Adrenal gland (tissue), 12 donors: ENCODE measurements around the gene TAF1A. TPM values are rescaled to one million over a fixed set of nuclear protein-coding genes. Genes with fewer than 3 reads are reported as not detected.
A peak's percentile ranks its signal among the peaks of the same experiment; 100 is the strongest.

ENCODE experiments used
- DNase-seq, 7 donors: peaks; one replicate each; pipeline ENCODE4 v3.0.0-alpha.2; 2019 to 2020
- H3K27ac ChIP-seq, 5 donors: fragments of 200-600 bp; sonication (generic) in 4 of 5; 1 replicate in 3 of 5; 2 replicates in 2 of 5; pipeline versions ENCODE4 v1.5.1 to v1.8.0; 2016 to 2020; ENCODE audit warnings: mild to moderate bottlenecking in 1 of 5
- H3K27me3 ChIP-seq: fragments of 200-600 bp; 2 replicates; pipeline ENCODE4 v1.8.0; 2021
- H3K36me3 ChIP-seq, 2 donors: fragments of 200-600 bp; replicated peaks in 1 of 2; 1 replicate in 1 of 2; 2 replicates in 1 of 2; pipeline versions ENCODE4 v1.5.1 to v1.8.0; 2018 to 2022
- H3K4me1 ChIP-seq, 2 donors: fragments of 200-600 bp; replicated peaks in 1 of 2; 1 replicate in 1 of 2; 2 replicates in 1 of 2; pipeline versions ENCODE4 v1.5.1 to v1.8.0; 2018 to 2021
- H3K4me3 ChIP-seq, 4 donors: fragments of 200-600 bp; sonication (generic) in 3 of 4; one replicate each; pipeline ENCODE4 v1.5.1; 2016 to 2018
- H3K9me3 ChIP-seq, 3 donors: fragments of 200-600 bp; sonication (generic) in 1 of 3; replicated peaks in 1 of 3; 1 replicate in 2 of 3; 2 replicates in 1 of 3; pipeline versions ENCODE4 v1.5.1 to v1.8.0; 2016 to 2021
- POLR2A ChIP-seq, 2 donors: fragments of 450-650 bp; IDR thresholded peaks; one replicate each; pipeline ENCODE4 v1.6.1; 2017; ENCODE audit warnings: antibody characterized with exemption in 2 of 2, mild to moderate bottlenecking in 2 of 2, moderate library complexity in 1 of 2
- WGBS, 4 donors: extraction: QIAGEN DNeasy Blood & Tissue Kit in 2 of 4; methylation state at CpG; one replicate each; pipeline versions ENCODE4 v1.1.5 to v1.1.7; 2013 to 2017; 5-methylcytosine and 5-hydroxymethylcytosine counted together
- intact Hi-C, 2 donors: fragments of 100-400 bp; cut with DNase I; formaldehyde crosslinking; loops; one replicate each; pipeline versions ENCODE4 v1.14.1 to v1.15.0; 2022 to 2023
- polyA plus RNA-seq, 3 donors: library from polyadenylated mRNA; stranded (reverse); fragments of 200-250 nt in 2 of 3; fragments of 350-450 nt in 1 of 3; fragmentation: Illumina TruSeq in 1 of 3; extraction: RNeasy Lipid Tissue Mini Kit (QIAGEN cat#74804) in 1 of 3; gene quantifications; one replicate each; pipeline ENCODE4 v1.2.3, GENCODE V29; 2013 to 2014
- total RNA-seq, 9 donors: library from RNA; depleted of rRNA in 4 of 9; stranded (reverse); fragments of >200 nt in 4 of 9; fragments of 120-200 nt in 1 of 9; fragmentation: NEBNext Ultra II Directional in 1 of 9; extraction: Animal tissue kit (Norgen Biotek cat#: 25700) in 1 of 9; gene quantifications; one replicate each; pipeline versions ENCODE4 v1.1.0 to v1.2.4, GENCODE V29; 2013 to 2023
- TF ChIP-seq, protein P1 (sequence below), 6 experiments: fragments of 450-650 bp in 4 of 6; fragments of 200-600 bp in 2 of 6; sonication (generic) in 1 of 6; IDR thresholded peaks; 1 replicate in 5 of 6; 2 replicates in 1 of 6; pipeline versions ENCODE4 v1.5.1 to v1.8.0; 2016 to 2021; ENCODE audit warnings: antibody characterized with exemption in 6 of 6, mild to moderate bottlenecking in 2 of 6, moderate library complexity in 1 of 6
- donor health status: healthy with polysubstance abuse.
- donor health status: Bipolar disorder and iron deficiency.
- donor health status: DM: yes; HTN: yes; CAD: no.
- donor health status: DM: no; HTN: no; CAD: no.
- donor health status: DM: no; HTN: no; CAD: no.
- donor health status: DM: yes; HTN: yes; CAD: no.

TAF1A gene
- total and polyA plus RNA-seq, 12 donors, result 1.4 to 9.6 (median 5.7) TPM

DNA sequence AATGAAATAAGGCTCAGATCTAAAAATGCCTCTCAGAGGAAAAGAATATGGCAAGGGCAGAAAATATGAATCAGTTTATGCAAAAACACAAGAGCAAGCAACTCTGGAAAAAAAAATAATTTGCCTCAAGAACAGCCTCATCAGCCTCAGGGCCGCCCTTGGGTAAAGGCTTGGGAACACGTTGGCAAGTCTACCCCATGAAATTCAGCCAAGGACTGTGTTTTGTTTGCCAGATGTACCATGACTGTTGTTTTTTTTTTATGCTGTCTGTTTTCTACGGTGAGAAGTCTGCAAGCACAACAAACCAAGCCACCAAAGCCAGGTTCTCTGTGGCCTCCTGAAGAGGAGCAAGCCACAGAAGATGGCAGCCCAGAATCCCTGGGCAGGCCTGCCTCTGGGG lies 59.8 kb downstream of the TAF1A start:
- TF ChIP-seq, protein P1, sequence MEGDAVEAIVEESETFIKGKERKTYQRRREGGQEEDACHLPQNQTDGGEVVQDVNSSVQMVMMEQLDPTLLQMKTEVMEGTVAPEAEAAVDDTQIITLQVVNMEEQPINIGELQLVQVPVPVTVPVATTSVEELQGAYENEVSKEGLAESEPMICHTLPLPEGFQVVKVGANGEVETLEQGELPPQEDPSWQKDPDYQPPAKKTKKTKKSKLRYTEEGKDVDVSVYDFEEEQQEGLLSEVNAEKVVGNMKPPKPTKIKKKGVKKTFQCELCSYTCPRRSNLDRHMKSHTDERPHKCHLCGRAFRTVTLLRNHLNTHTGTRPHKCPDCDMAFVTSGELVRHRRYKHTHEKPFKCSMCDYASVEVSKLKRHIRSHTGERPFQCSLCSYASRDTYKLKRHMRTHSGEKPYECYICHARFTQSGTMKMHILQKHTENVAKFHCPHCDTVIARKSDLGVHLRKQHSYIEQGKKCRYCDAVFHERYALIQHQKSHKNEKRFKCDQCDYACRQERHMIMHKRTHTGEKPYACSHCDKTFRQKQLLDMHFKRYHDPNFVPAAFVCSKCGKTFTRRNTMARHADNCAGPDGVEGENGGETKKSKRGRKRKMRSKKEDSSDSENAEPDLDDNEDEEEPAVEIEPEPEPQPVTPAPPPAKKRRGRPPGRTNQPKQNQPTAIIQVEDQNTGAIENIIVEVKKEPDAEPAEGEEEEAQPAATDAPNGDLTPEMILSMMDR (IDR thresholded peaks at IDR 0.05), result no peak
- TF ChIP-seq POLR2A (IDR thresholded peaks at IDR 0.05), result no peak
- Histone ChIP-seq H3K27me3 (no peaks in the 10 kb centered on the region), H3K9me3 (no peaks in the 10 kb centered on the region), H3K27ac (no peak overlapping the region), H3K4me1 (no peaks in the 10 kb centered on the region), H3K36me3 (no peaks in the 10 kb centered on the region), H3K4me3 (no peak overlapping the region)
- DNase-seq, result peak in 5 of 7 donors; percentile 25 to 56 (median 29)
- intact Hi-C loops, result no loop called here
- WGBS, 4 donors, result 27 to 72% (median 50%) methylated on average over 3 of the region's 3 CpGs

GRCh38 chr1:222529181-222529580 lies 60.6 kb downstream of the TAF1A start:
- WGBS, 4 donors, result 84 to 89% (median 87%) methylated on average over 3 of the region's 3 CpGs
- no peak overlapping the region for H3K27ac ChIP-seq
- no peaks in the 10 kb centered on the region for H3K36me3 ChIP-seq
- H3K4me3 ChIP-seq, result no peak overlapping the region
- no peaks in the 10 kb centered on the region for H3K27me3 ChIP-seq
- DNase-seq, result no peak
- TF ChIP-seq, protein P1 (IDR thresholded peaks at IDR 0.05), result no peak
- TF ChIP-seq POLR2A (IDR thresholded peaks at IDR 0.05), result no peak
- H3K4me1 ChIP-seq, result no peaks in the 10 kb centered on the region
- intact Hi-C loops, result no loop called here
- no peaks in the 10 kb centered on the region for H3K9me3 ChIP-seq

DNA sequence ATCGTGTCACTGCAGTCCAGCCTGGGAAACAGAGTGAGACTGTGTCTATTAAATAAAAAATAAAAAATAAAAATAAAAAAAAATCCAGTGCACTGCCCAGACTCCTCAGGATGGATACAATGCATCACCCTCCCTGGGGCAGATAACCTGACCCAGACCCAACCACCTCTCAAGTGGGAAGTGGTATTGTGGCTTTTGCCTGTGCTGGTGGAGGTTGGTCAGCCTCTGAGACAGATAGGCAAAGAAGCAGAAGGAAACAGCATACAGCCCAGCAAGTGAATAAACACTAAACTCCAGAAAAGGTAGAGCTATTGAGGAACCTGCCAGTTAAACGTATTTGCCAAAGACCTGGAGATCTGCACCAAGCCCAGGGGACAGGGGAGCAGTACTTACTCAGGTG lies 63.8 kb downstream of the TAF1A start:
- H3K4me3 ChIP-seq, result no peak overlapping the region
- no peaks in the 10 kb centered on the region for H3K4me1 ChIP-seq
- no peak overlapping the region for H3K27ac ChIP-seq
- H3K36me3 ChIP-seq, result no peaks in the 10 kb centered on the region
- no peaks in the 10 kb centered on the region for H3K27me3 ChIP-seq
- intact Hi-C loops, result no loop called here
- no peak for DNase-seq
- TF ChIP-seq, protein P1 (IDR thresholded peaks at IDR 0.05), result no peak
- no peak for TF ChIP-seq POLR2A (IDR thresholded peaks at IDR 0.05)
- H3K9me3 ChIP-seq, result no peaks in the 10 kb centered on the region
- WGBS, 4 donors, result 73 to 82% (median 78%) methylated on average over 2 of the region's 2 CpGs

- no peak overlapping the region for H3K27ac ChIP-seq
- DNase-seq, result no peak
- H3K36me3 ChIP-seq, result no peaks in the 10 kb centered on the region
- H3K4me1 ChIP-seq, result no peaks in the 10 kb centered on the region
- H3K4me3 ChIP-seq, result no peak overlapping the region
- no peaks in the 10 kb centered on the region for H3K9me3 ChIP-seq
- 59 to 80% (median 73%) methylated on average over 3 of the region's 3 CpGs for WGBS, 4 donors
- H3K27me3 ChIP-seq, result no peaks in the 10 kb centered on the region
- intact Hi-C loops, result no loop called here
- TF ChIP-seq, protein P1 (IDR thresholded peaks at IDR 0.05), result no peak
- TF ChIP-seq POLR2A (IDR thresholded peaks at IDR 0.05), result no peak
These were observed 65.9 kb downstream of the TAF1A start for GRCh38 chr1:222523852-222524251.
